Fibroblast of villous mesenchyme (primary cell): ENCODE measurements around the gene MZB1. TPM values are rescaled to one million over a fixed set of nuclear protein-coding genes. Genes with fewer than 3 reads are reported as not detected.

Experiments
- DNase-seq: peaks from one replicate; pipeline ENCODE4 v3.0.0-alpha.2; 2010; ENCODE audit warnings: low read depth
- H3K4me3 ChIP-seq: 2 replicates; pipeline ENCODE4 v1.5.1; 2011; ENCODE audit warnings: low read depth, mild to moderate bottlenecking, low read length
- total RNA-seq: library from RNA; depleted of rRNA; stranded (reverse); fragments of >200 nt; gene quantifications from 2 replicates; pipeline ENCODE4 v1.2.3, GENCODE V29; 2012
- TF ChIP-seq, protein P1 (sequence below): IDR thresholded peaks from 2 replicates; pipeline ENCODE4 v1.5.1; 2012; ENCODE audit warnings: low read depth, mild to moderate bottlenecking, low read length; ENCODE audit not compliant: insufficient read depth

The MZB1 gene
- total RNA-seq, 1 donor: 0.43 TPM

DNA sequence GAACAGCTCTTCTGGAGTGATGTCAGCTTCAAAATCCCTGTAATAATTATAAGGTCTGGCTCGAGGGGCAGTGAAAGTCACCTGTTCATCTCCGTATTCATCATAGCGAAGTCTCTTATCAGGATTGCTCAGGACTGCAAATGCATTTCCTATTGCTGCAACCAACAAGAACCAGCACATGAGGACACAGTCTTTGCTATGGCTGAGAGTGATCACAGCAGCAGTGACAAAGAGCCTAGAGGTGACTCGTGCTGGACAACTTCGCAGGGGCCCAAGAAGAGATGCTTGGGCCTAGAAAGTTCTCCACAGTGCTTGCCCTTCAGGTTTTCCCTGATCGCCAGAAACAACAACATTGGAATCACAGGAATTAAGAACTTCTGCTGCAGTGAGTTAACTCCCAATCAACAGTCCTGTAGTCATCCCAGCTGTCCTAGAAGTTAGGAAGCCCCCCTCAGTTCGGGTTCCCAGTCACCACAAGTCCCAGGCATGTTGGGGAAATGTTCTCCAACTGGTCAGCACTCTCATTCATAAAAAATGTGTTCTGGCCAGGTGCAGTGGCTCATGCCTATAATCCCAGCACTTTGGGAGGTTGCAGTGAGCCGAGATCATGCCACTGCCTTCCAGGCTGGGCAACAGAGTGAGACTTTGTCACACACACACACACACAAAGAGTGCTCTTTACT, 36.6 kb upstream of the MZB1 start:
- DNase-seq: peak; percentile 25
- no peak overlapping the region for H3K4me3 ChIP-seq
- TF ChIP-seq, protein P1, sequence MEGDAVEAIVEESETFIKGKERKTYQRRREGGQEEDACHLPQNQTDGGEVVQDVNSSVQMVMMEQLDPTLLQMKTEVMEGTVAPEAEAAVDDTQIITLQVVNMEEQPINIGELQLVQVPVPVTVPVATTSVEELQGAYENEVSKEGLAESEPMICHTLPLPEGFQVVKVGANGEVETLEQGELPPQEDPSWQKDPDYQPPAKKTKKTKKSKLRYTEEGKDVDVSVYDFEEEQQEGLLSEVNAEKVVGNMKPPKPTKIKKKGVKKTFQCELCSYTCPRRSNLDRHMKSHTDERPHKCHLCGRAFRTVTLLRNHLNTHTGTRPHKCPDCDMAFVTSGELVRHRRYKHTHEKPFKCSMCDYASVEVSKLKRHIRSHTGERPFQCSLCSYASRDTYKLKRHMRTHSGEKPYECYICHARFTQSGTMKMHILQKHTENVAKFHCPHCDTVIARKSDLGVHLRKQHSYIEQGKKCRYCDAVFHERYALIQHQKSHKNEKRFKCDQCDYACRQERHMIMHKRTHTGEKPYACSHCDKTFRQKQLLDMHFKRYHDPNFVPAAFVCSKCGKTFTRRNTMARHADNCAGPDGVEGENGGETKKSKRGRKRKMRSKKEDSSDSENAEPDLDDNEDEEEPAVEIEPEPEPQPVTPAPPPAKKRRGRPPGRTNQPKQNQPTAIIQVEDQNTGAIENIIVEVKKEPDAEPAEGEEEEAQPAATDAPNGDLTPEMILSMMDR: no peak

DNA sequence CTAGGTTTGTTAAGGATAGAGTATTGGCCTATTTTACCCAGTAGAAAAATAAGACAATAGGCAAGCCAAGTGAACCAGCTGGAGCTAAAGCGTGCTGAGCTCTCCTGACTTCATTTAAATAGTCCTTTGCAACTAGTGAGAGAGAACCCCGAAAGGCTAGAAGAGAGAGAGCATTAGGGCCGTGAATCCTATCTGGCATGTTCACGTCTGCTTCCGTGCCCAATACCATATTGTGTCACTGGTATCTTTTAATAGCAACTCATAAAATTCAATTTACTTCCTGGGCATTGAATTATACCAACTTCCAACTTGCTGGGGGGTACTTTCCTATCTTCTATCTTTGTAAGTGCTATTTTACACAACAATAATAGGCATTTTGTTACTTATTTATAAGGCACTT, 35.8 kb upstream of the MZB1 start:
- TF ChIP-seq, protein P1: no peak
- DNase-seq: no peak
- H3K4me3 ChIP-seq: no peak overlapping the region

DNA sequence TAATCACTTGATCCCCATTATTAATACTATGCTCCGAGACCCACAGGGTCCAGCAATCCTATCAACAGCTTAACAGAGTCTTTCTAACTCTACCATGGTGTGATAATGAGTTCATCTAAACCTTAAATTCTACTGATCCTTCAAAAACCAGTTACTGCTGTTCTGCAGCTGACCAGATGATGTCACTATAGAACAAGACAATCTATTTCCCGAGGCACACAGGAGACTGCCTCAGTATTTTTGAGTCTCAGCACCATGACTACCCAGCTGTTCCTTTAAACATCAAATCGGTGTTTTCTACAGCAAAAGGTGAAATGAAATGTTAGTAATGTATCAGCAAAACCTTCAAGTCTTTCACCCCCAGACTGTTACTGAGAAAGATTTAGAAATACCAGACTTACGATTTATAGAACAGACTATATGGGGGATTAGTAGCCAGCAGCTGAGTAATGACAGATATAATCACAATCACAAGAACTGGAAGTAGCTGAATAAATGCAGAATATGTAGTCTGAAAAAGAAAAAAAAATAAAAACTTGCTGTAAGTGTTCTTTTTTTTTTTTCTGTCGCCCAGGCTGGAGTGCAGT, 32.7 kb upstream of the MZB1 start:
- TF ChIP-seq, protein P1: peak; percentile 95
- peak; percentile 76 for DNase-seq
- no peak overlapping the region for H3K4me3 ChIP-seq

DNA sequence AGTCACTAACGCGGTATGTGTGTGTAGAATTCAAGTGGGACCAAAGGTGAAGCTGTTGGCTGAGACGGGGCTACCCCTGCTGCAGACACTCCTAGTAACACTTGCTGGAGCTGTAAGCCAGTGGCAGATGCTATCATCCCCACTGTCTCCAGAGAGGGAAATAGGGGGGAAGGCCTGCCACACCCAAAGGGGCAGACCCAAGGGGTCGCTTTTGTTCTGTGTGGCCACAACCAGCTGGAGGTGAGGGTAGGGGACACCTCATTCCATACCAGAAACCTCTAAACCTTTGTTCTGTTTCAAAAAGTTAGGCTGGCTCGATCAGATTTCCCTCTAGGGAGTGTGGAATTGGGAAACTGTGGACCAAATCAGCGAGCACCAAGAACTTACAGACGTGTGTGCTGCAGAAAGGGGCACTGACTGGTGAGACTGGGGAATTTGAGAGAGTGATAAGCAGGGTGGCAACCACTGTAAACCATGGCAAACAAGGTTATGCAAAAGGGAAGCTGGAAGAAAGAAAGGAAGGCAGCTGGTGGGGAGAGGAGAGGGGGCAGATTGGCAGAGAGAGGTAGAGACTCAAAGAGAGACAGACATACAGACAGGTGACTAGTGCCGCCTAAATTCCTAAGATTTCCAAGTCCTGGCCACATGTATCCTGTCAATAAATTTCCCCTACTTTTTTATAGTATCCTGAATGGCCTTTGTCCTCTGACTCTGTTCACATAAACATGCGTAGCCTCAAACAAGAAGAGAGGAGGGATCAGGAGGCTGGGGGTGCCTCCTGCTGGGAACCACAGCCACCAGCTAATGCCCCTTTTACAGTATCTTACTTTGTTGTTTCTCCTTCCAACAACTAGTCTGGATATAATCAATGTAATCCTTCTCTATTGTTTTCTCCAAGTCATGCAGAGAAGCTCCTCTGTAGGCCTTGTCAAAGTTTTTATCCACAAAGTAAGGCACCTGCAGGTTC, 29.8 kb upstream of the MZB1 start:
- no peak for DNase-seq
- TF ChIP-seq, protein P1: no peak
- no peak overlapping the region for H3K4me3 ChIP-seq

DNA sequence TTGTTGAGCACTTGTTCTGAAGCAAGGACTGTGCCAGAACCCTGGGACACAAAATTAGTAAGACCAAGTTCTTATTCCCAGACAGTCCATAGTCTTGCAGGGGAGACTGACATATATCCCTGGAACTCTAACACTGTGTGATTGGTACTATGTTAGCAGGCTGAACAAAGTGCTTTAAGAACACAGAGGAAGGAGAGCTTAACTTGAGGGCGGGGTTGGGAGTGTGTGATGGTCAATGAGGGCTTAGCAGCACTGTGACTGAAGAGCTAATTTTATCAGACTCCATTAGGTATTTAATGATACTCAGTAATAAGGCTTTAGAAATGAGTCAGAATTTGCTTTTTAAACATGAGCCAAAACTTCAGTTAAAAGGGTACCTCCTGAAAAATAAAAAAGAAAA, 29.1 kb upstream of the MZB1 start:
- no peak for DNase-seq
- TF ChIP-seq, protein P1: no peak
- H3K4me3 ChIP-seq: no peak overlapping the region

DNA sequence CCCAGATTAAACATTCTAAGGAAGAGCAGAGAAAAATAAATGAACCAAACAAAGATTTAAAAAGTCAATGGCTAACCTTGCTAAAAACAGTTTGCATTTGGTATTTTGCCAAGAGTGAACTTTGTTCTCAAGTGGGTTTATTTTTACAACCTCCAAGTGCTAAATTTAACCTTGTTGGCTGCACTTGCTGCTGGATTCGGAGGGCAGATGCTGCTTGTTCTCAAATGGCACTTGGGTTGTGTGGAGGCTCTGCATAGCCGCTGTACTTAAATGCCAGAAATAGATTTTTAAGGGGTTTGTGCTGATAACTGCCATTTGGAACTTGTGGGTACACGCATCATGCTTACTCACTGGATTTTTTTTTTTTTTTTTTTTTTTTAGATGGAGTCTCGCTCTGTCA, 27.5 kb upstream of the MZB1 start:
- DNase-seq: no peak
- no peak overlapping the region for H3K4me3 ChIP-seq
- TF ChIP-seq, protein P1: no peak
